ENCODE measurements around the gene OXT. TPM values are rescaled to one million over a fixed set of nuclear protein-coding genes. Genes with fewer than 3 reads are reported as not detected.
A peak's percentile ranks its signal among the peaks of the same experiment; 100 is the strongest.

OXT gene
- total RNA-seq, 1 donor from 2014 or later: not detected

GRCh38 chr20:3082306-3082951 is 11.0 kb downstream of the OXT start:
- no peak for DNase-seq
- H3K4me3 Mint-ChIP-seq: peak overlapping the region; percentile 78
- no peak for TF ChIP-seq CTCF (IDR thresholded peaks at IDR 0.05)
- ChIA-PET POLR2A (no interaction called here), CTCF (no interaction called here)
- H3K9me3 Mint-ChIP-seq: no peaks in the 10 kb centered on the region
- no peaks in the 10 kb centered on the region for H3K36me3 Mint-ChIP-seq (ENCODE audit: low read depth)
- intact Hi-C loops (cut with micrococcal nuclease): no loop called here
- peaks cover 17% of the 10 kb centered on the region for H3K4me1 Mint-ChIP-seq
- no peak overlapping the region for H3K27ac Mint-ChIP-seq
- ATAC-seq (ENCODE audit: low read depth): peak; percentile 45
- peaks cover 57% of the 10 kb centered on the region for H3K27me3 Mint-ChIP-seq

GRCh38 chr20:3082955-3083952 is 11.8 kb downstream of the OXT start:
- Mint-ChIP-seq H3K9me3 (no peaks in the 10 kb centered on the region), H3K36me3 (ENCODE audit: low read depth) (no peaks in the 10 kb centered on the region), H3K27ac (no peak overlapping the region), H3K27me3 (peaks cover 50% of the 10 kb centered on the region), H3K4me1 (peaks cover 17% of the 10 kb centered on the region), H3K4me3 (peak overlapping the region; percentile 63)
- intact Hi-C loops (cut with micrococcal nuclease): no loop called here
- ChIA-PET POLR2A (interaction anchor here (0.6 to 1.1 kb wide), 2 partner anchors 9 to 63 kb away, joined by 4 read pairs; no protein-coding TSS in a partner anchor), CTCF (no interaction called here)
- TF ChIP-seq CTCF (IDR thresholded peaks at IDR 0.05): no peak
- peak; percentile 10 for ATAC-seq (ENCODE audit: low read depth)
- no peak for DNase-seq

GRCh38 chr20:3084283-3084985 is 13.0 kb downstream of the OXT start, which contains the start of gene AVP:
Gene AVP, minus strand, starts transcription at chr20:3084724. Its CDS starts 50 bp downstream, at chr20:3084674.
- TF ChIP-seq CTCF (IDR thresholded peaks at IDR 0.05): no peak
- intact Hi-C loops (cut with micrococcal nuclease): no loop called here
- Mint-ChIP-seq H3K36me3 (ENCODE audit: low read depth) (no peaks in the 10 kb centered on the region), H3K27ac (no peak within 1 kb of the TSS), H3K4me1 (peaks cover 17% of the 10 kb centered on the region), H3K27me3 (peaks cover 49% of the 10 kb centered on the region), H3K4me3 (peak within 1 kb of the TSS; percentile 63), H3K9me3 (no peaks in the 10 kb centered on the region)
- CTCF ChIA-PET: no interaction called here
- DNase-seq (no peak), ATAC-seq (ENCODE audit: low read depth) (no peak)
- POLR2A ChIA-PET: interaction anchor here (0.6 to 1.1 kb wide), 2 partner anchors 8 to 62 kb away, joined by 4 read pairs; no protein-coding TSS in a partner anchor

- DNase-seq: no peak
- POLR2A ChIA-PET: no interaction called here
- Mint-ChIP-seq H3K27me3 (peaks cover 50% of the 10 kb centered on the region), H3K4me1 (peaks cover 17% of the 10 kb centered on the region), H3K9me3 (no peaks in the 10 kb centered on the region), H3K27ac (no peak overlapping the region), H3K4me3 (no peak overlapping the region), H3K36me3 (ENCODE audit: low read depth) (no peaks in the 10 kb centered on the region)
- intact Hi-C loops (cut with micrococcal nuclease): no loop called here
- no peak for TF ChIP-seq CTCF (IDR thresholded peaks at IDR 0.05)
- no peak for ATAC-seq (ENCODE audit: low read depth)
- CTCF ChIA-PET: no interaction called here
Observed at GRCh38 chr20:3084986-3085360, 13.6 kb downstream of the OXT start.

Measured in activated B cell treated with CpG ODN at 0.5 μM for 24 hours (primary cell).